ENCODE measurements around the gene SLC6A11.

The SLC6A11 gene

GRCh38 chr3:10977892-10978510, 162.0 kb downstream of the SLC6A11 start:
- DNase-seq (ENCODE audit: low read depth) = peak; percentile 30

GRCh38 chr3:10978956-10979355, 162.9 kb downstream of the SLC6A11 start:
- Histone ChIP-seq H3K27me3 (replicated peaks; ENCODE audit: control insufficient read depth, insufficient read depth, low read length) (peaks cover 25% of the 10 kb centered on the region), H3K9ac (ENCODE audit: low read length) (no peak overlapping the region)

More at GRCh38 chr3:10977892-10978510, 162.0 kb downstream of the SLC6A11 start:
- Histone ChIP-seq H3K4me1 (ENCODE audit: control insufficient read depth, insufficient read depth, low read length) (peaks cover 19% of the 10 kb centered on the region), H3K9me3 (ENCODE audit: control insufficient read depth, low read length) (peaks cover 6% of the 10 kb centered on the region), H3K27me3 (replicated peaks; ENCODE audit: control insufficient read depth, insufficient read depth, low read length) (peaks cover 34% of the 10 kb centered on the region), H3K4me3 (ENCODE audit: low read length) (no peak overlapping the region), H3K36me3 (ENCODE audit: control insufficient read depth, insufficient read depth, low read length, severe bottlenecking) (no peaks in the 10 kb centered on the region), H3K9ac (ENCODE audit: low read length) (no peak overlapping the region)

DNA sequence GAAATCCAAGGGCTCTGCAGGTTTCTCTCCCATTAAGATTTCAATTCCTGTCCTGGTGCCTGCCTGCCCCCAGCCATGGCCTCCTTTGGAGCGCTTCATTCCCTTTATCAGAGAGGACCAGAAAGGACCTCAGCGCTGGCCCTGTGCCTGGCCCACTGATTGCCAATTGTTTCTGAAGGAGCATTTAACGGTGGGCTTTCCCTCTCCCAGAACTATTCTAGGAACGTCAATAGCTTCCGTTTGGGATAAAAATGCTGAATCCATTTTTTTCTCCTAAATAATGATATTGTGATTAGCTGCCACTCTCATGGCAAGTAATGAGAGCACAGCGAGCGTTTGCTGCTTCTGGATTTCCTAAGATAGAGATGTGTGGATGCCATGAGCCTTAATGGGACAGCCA, 164.3 kb downstream of the SLC6A11 start:
- H3K36me3 ChIP-seq (ENCODE audit: control insufficient read depth, insufficient read depth, low read length, severe bottlenecking) = no peaks in the 10 kb centered on the region
- peaks cover 21% of the 10 kb centered on the region for H3K27me3 ChIP-seq (replicated peaks; ENCODE audit: control insufficient read depth, insufficient read depth, low read length)
- H3K4me1 ChIP-seq (ENCODE audit: control insufficient read depth, insufficient read depth, low read length) = peaks cover 22% of the 10 kb centered on the region
- H3K9ac ChIP-seq (ENCODE audit: low read length) = no peak overlapping the region
- no peak overlapping the region for H3K4me3 ChIP-seq (ENCODE audit: low read length)
- peaks cover 6% of the 10 kb centered on the region for H3K9me3 ChIP-seq (ENCODE audit: control insufficient read depth, low read length)
- DNase-seq (ENCODE audit: low read depth) = no peak

More at GRCh38 chr3:10978956-10979355, 162.9 kb downstream of the SLC6A11 start:
- no peak overlapping the region for H3K4me3 ChIP-seq (ENCODE audit: low read length)
- no peak for DNase-seq (ENCODE audit: low read depth)
- no peaks in the 10 kb centered on the region for H3K36me3 ChIP-seq (ENCODE audit: control insufficient read depth, insufficient read depth, low read length, severe bottlenecking)
- H3K4me1 ChIP-seq (ENCODE audit: control insufficient read depth, insufficient read depth, low read length) = peaks cover 22% of the 10 kb centered on the region
- H3K9me3 ChIP-seq (ENCODE audit: control insufficient read depth, low read length) = peaks cover 6% of the 10 kb centered on the region

- peaks cover 22% of the 10 kb centered on the region for H3K4me1 ChIP-seq (ENCODE audit: control insufficient read depth, insufficient read depth, low read length)
- no peaks in the 10 kb centered on the region for H3K36me3 ChIP-seq (ENCODE audit: control insufficient read depth, insufficient read depth, low read length, severe bottlenecking)
- no peak overlapping the region for H3K9ac ChIP-seq (ENCODE audit: low read length)
- H3K9me3 ChIP-seq (ENCODE audit: control insufficient read depth, low read length) = peaks cover 6% of the 10 kb centered on the region
- H3K27me3 ChIP-seq (replicated peaks; ENCODE audit: control insufficient read depth, insufficient read depth, low read length) = peaks cover 29% of the 10 kb centered on the region
- no peak for DNase-seq (ENCODE audit: low read depth)
- no peak overlapping the region for H3K4me3 ChIP-seq (ENCODE audit: low read length)
These were observed 165.0 kb downstream of the SLC6A11 start for GRCh38 chr3:10981031-10981430.

GRCh38 chr3:10981961-10982360, 165.9 kb downstream of the SLC6A11 start:
- H3K4me1 ChIP-seq (ENCODE audit: control insufficient read depth, insufficient read depth, low read length) = peaks cover 22% of the 10 kb centered on the region
- DNase-seq (ENCODE audit: low read depth) = no peak
- no peak overlapping the region for H3K4me3 ChIP-seq (ENCODE audit: low read length)
- H3K36me3 ChIP-seq (ENCODE audit: control insufficient read depth, insufficient read depth, low read length, severe bottlenecking) = no peaks in the 10 kb centered on the region
- peaks cover 34% of the 10 kb centered on the region for H3K27me3 ChIP-seq (replicated peaks; ENCODE audit: control insufficient read depth, insufficient read depth, low read length)
- H3K9ac ChIP-seq (ENCODE audit: low read length) = no peak overlapping the region
- H3K9me3 ChIP-seq (ENCODE audit: control insufficient read depth, low read length) = peaks cover 6% of the 10 kb centered on the region

GRCh38 chr3:10982782-10983181, 166.8 kb downstream of the SLC6A11 start:
- no peak for DNase-seq (ENCODE audit: low read depth)
- H3K4me3 ChIP-seq (ENCODE audit: low read length) = no peak overlapping the region

GRCh38 chr3:10983219-10983916, 167.3 kb downstream of the SLC6A11 start:
- H3K27me3 ChIP-seq (replicated peaks; ENCODE audit: control insufficient read depth, insufficient read depth, low read length) = peaks cover 40% of the 10 kb centered on the region
- H3K9ac ChIP-seq (ENCODE audit: low read length) = no peak overlapping the region
- peaks cover 14% of the 10 kb centered on the region for H3K4me1 ChIP-seq (ENCODE audit: control insufficient read depth, insufficient read depth, low read length)
- DNase-seq (ENCODE audit: low read depth) = peak; percentile 69
- peaks cover 6% of the 10 kb centered on the region for H3K9me3 ChIP-seq (ENCODE audit: control insufficient read depth, low read length)
- no peaks in the 10 kb centered on the region for H3K36me3 ChIP-seq (ENCODE audit: control insufficient read depth, insufficient read depth, low read length, severe bottlenecking)
- peak overlapping the region; percentile 6 for H3K4me3 ChIP-seq (ENCODE audit: low read length)

More at GRCh38 chr3:10982782-10983181, 166.8 kb downstream of the SLC6A11 start:
- Histone ChIP-seq H3K9me3 (ENCODE audit: control insufficient read depth, low read length) (peaks cover 6% of the 10 kb centered on the region), H3K4me1 (ENCODE audit: control insufficient read depth, insufficient read depth, low read length) (peaks cover 20% of the 10 kb centered on the region), H3K27me3 (replicated peaks; ENCODE audit: control insufficient read depth, insufficient read depth, low read length) (peaks cover 39% of the 10 kb centered on the region), H3K36me3 (ENCODE audit: control insufficient read depth, insufficient read depth, low read length, severe bottlenecking) (no peaks in the 10 kb centered on the region), H3K9ac (ENCODE audit: low read length) (no peak overlapping the region)

DNA sequence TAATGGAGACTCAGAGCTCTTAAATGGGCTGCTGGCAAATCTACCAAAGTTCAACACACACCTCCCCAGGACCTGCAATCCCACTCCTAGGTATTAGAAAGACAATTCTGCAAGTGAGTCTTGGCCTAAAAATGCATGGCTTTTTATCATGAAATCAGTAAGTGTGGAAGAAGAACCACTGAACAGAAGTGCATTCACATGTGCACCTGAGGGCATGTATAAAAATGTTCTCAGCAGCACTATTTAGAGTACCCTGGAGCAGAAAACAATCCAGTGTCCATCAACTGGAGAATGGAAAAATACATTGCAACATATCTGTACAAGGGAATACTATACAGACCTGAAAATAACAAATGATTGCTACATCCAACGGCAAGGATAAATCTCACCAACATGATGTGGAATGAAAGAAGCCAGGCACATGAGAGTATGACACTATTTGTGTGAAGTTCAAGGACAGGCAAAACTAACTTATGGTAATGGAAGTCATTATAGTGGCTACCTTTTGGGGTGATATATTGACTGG, 168.4 kb downstream of the SLC6A11 start:
- Histone ChIP-seq H3K9ac (ENCODE audit: low read length) (no peak overlapping the region), H3K27me3 (replicated peaks; ENCODE audit: control insufficient read depth, insufficient read depth, low read length) (peaks cover 50% of the 10 kb centered on the region), H3K9me3 (ENCODE audit: control insufficient read depth, low read length) (peaks cover 6% of the 10 kb centered on the region), H3K4me1 (ENCODE audit: control insufficient read depth, insufficient read depth, low read length) (peaks cover 14% of the 10 kb centered on the region), H3K4me3 (ENCODE audit: low read length) (no peak overlapping the region), H3K36me3 (ENCODE audit: control insufficient read depth, insufficient read depth, low read length, severe bottlenecking) (no peaks in the 10 kb centered on the region)
- DNase-seq (ENCODE audit: low read depth) = no peak

DNA sequence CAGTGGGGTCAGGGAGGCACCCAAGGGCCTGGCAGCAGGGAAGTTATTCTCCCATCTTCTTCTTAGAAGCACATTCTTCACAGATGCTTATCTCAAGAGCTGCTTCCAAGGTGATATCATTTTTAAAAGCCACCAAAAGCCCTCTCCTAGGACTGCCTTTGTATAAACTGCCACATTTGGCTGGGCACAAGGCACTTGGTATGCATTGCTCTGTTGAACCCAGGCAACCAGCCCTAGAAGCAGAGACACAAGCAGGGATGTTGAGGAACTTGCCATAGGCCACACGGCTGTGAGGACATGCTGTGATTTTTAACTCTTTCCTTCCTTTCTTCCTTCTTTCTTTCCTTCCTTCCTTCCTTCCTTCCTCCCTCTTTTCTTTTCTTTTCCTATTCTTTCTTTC, 169.2 kb downstream of the SLC6A11 start:
- Histone ChIP-seq H3K4me1 (ENCODE audit: control insufficient read depth, insufficient read depth, low read length) (peaks cover 14% of the 10 kb centered on the region), H3K36me3 (ENCODE audit: control insufficient read depth, insufficient read depth, low read length, severe bottlenecking) (no peaks in the 10 kb centered on the region), H3K4me3 (ENCODE audit: low read length) (no peak overlapping the region), H3K9me3 (ENCODE audit: control insufficient read depth, low read length) (peaks cover 7% of the 10 kb centered on the region), H3K9ac (ENCODE audit: low read length) (no peak overlapping the region), H3K27me3 (replicated peaks; ENCODE audit: control insufficient read depth, insufficient read depth, low read length) (peaks cover 57% of the 10 kb centered on the region)
- no peak for DNase-seq (ENCODE audit: low read depth)

DNA sequence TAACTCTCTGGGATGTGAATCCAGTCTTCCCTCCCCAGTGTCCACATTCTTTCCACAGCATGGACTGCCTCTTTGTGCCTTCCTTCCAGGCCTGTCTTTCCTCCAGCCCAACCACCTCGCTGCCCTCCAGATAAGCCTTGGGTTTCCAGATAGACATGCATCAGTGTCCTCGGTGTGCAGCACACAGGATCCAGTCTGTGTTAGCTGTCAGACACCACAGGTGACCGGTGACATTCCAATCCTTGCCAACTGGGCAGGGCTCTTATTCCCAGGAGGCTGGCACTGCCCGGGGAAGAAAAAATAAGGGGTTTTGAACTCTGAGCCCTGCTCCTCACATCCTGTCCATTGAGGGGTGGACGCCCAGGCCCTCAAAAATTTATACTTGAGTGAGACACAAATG, 170.6 kb downstream of the SLC6A11 start:
- no peak for DNase-seq (ENCODE audit: low read depth)
- no peak overlapping the region for H3K4me3 ChIP-seq (ENCODE audit: low read length)
- H3K9me3 ChIP-seq (ENCODE audit: control insufficient read depth, low read length) = peaks cover 5% of the 10 kb centered on the region
- H3K36me3 ChIP-seq (ENCODE audit: control insufficient read depth, insufficient read depth, low read length, severe bottlenecking) = no peaks in the 10 kb centered on the region
- H3K4me1 ChIP-seq (ENCODE audit: control insufficient read depth, insufficient read depth, low read length) = peaks cover 14% of the 10 kb centered on the region
- no peak overlapping the region for H3K9ac ChIP-seq (ENCODE audit: low read length)
- peaks cover 58% of the 10 kb centered on the region for H3K27me3 ChIP-seq (replicated peaks; ENCODE audit: control insufficient read depth, insufficient read depth, low read length)

DNA sequence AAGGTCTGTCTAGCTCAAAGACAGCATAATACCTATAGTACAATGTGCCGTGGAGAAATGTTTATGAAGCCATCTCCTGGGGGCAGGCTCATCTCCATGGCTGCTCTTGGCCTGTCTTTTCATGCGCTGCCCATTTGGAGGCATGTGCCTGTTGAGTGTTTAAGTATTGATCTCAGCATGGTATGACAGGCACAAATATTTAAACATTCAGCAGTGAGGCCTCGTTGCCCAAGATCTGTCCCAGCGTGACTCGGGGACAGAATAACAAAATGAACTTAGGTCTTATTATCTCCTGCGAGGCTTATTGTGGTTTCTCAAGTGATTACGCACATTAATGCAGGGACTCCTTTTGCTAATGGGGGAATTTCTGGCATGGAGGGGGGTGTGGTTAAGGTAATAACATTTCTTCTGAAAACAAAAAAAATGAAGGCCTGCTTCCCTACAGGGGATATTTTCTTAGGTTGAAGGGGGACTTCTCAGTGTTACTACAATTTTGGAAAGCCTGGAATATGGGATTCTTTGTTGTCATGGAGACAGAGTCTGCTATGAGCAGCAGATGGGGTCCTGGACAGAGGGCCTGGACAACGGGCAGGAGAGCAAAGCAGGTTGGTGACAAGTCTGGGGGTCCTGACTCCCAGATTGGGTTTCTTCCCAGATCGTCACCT, 172.1 kb downstream of the SLC6A11 start:
- H3K27me3 ChIP-seq (replicated peaks; ENCODE audit: control insufficient read depth, insufficient read depth, low read length) = peaks cover 63% of the 10 kb centered on the region
- no peak for DNase-seq (ENCODE audit: low read depth)
- H3K9ac ChIP-seq (ENCODE audit: low read length) = no peak overlapping the region
- no peak overlapping the region for H3K4me3 ChIP-seq (ENCODE audit: low read length)
- peaks cover under 1% of the 10 kb centered on the region for H3K4me1 ChIP-seq (ENCODE audit: control insufficient read depth, insufficient read depth, low read length)
- peaks cover 5% of the 10 kb centered on the region for H3K9me3 ChIP-seq (ENCODE audit: control insufficient read depth, low read length)
- H3K36me3 ChIP-seq (ENCODE audit: control insufficient read depth, insufficient read depth, low read length, severe bottlenecking) = no peaks in the 10 kb centered on the region
